ENCODE results near the gene FGFBP2. TPM values are rescaled to one million over a fixed set of nuclear protein-coding genes. Genes with fewer than 3 reads are reported as not detected.

Gene FGFBP2
- polyA plus RNA-seq, 3 donors = 0.61 to 1.1 TPM; not detected in 1

DNA sequence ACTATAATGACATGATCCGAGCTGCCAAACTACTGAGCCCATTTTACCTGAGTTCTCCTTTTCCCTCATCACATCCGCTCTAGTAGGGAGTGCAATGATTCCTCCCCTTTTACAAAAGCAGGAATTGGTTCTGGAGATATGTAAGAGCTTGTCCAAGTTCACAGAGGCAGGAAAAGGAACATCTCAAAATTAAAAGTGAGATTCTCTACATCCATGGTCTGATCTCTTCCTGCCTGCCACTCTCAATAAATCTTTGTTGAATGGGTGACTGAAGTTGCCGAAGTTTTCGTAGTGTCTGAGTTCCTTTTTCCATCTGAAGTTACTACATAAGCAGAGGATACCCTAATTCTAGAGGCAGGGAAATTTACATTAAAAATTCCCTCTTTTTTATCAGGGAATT, 24.3 kb downstream of the FGFBP2 start, which contains the start of gene FGFBP1:
Gene FGFBP1 (minus strand): TSS at position 101 of the 400 bp plus-strand sequence. CDS start 2,108 bp downstream, outside the sequence.
- Mint-ChIP-seq H3K27me3 (ENCODE audit: low read depth in 3 of 3) (peaks cover 0 to 5% (median 1%) of the 10 kb centered on the region in 3 donors), H3K4me3 (no peak within 1 kb of the TSS), H3K4me1 (no peaks in the 10 kb centered on the region), H3K36me3 (no peaks in the 10 kb centered on the region), H3K9me3 (no peaks in the 10 kb centered on the region), H3K27ac (peak within 1 kb of the TSS in 1 of 7 donors; percentile 3)
- H2AFZ ChIP-seq (ENCODE audit: insufficient read depth, low read depth, low read length, poor library complexity, severe bottlenecking) = no peak within 1 kb of the TSS
- no peaks in the 10 kb centered on the region for H3K4me1 ChIP-seq (ENCODE audit: control insufficient read depth in 1 of 2, insufficient read depth in 2 of 2, low read length in 2 of 2)
- TF ChIP-seq, protein P1, sequence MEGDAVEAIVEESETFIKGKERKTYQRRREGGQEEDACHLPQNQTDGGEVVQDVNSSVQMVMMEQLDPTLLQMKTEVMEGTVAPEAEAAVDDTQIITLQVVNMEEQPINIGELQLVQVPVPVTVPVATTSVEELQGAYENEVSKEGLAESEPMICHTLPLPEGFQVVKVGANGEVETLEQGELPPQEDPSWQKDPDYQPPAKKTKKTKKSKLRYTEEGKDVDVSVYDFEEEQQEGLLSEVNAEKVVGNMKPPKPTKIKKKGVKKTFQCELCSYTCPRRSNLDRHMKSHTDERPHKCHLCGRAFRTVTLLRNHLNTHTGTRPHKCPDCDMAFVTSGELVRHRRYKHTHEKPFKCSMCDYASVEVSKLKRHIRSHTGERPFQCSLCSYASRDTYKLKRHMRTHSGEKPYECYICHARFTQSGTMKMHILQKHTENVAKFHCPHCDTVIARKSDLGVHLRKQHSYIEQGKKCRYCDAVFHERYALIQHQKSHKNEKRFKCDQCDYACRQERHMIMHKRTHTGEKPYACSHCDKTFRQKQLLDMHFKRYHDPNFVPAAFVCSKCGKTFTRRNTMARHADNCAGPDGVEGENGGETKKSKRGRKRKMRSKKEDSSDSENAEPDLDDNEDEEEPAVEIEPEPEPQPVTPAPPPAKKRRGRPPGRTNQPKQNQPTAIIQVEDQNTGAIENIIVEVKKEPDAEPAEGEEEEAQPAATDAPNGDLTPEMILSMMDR (IDR thresholded peaks at IDR 0.05) = no peak
- H3K79me2 ChIP-seq (ENCODE audit: insufficient read depth, low read length) = no peaks in the 10 kb centered on the region
- no peaks in the 10 kb centered on the region for H4K20me1 ChIP-seq (ENCODE audit: insufficient read depth, low read length)
- H3K9me3 ChIP-seq (replicated peaks in 1 of 2; ENCODE audit: control insufficient read depth in 1 of 2, insufficient read depth in 1 of 2, low read length in 2 of 2) = no peaks in the 10 kb centered on the region
- DNase-seq = no peak
- no peak within 1 kb of the TSS for H3K4me2 ChIP-seq (replicated peaks; ENCODE audit: extremely low read depth, low read length, poor library complexity, severe bottlenecking)
- no peaks in the 10 kb centered on the region for H3K27me3 ChIP-seq (ENCODE audit: control insufficient read depth in 2 of 2, insufficient read depth in 2 of 2, low read length in 2 of 2)
- no CpG with 5 or more reads among the region's 4 CpGs for WGBS (ENCODE audit: insufficient coverage)
- H3K9ac ChIP-seq (ENCODE audit: insufficient read depth, low read length, poor library complexity, severe bottlenecking) = no peak within 1 kb of the TSS
- intact Hi-C loops (cut with micrococcal nuclease) = no loop called here
- no peak within 1 kb of the TSS for H3K4me3 ChIP-seq (replicated peaks in 1 of 3; ENCODE audit: low read depth in 2 of 3, low read length in 3 of 3)
- H3K27ac ChIP-seq (ENCODE audit: low read depth in 1 of 2, low read length in 2 of 2) = no peak within 1 kb of the TSS
- H3K36me3 ChIP-seq (replicated peaks in 1 of 2; ENCODE audit: control insufficient read depth in 1 of 2, insufficient read depth in 2 of 2, low read length in 2 of 2) = no peaks in the 10 kb centered on the region

DNA sequence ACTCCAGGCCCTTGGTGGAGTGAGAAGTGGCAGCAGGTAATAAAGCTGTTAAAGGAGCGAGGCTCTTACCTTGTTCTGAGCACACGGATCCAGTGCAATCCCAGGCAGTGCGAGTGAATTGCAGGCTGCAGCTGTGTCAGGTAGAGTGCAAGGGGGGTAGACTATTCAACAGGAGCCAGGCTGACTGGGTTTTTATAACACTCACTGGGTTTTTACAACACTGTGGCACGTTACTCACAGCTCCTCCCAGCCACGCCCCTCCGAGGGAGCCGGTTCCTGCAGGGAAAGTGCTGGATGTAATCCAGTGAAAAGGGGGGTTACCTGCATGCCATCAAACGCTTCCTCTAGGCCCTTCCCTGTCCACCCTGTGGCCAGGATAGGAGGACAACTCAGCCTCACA, 24.8 kb downstream of the FGFBP2 start:
- Histone ChIP-seq H3K79me2 (ENCODE audit: insufficient read depth, low read length) (no peaks in the 10 kb centered on the region), H3K9me3 (replicated peaks in 1 of 2; ENCODE audit: control insufficient read depth in 1 of 2, insufficient read depth in 1 of 2, low read length in 2 of 2) (no peaks in the 10 kb centered on the region), H3K9ac (ENCODE audit: insufficient read depth, low read length, poor library complexity, severe bottlenecking) (no peak overlapping the region), H3K4me1 (ENCODE audit: control insufficient read depth in 1 of 2, insufficient read depth in 2 of 2, low read length in 2 of 2) (no peaks in the 10 kb centered on the region), H4K20me1 (ENCODE audit: insufficient read depth, low read length) (no peaks in the 10 kb centered on the region), H3K27me3 (ENCODE audit: control insufficient read depth in 2 of 2, insufficient read depth in 2 of 2, low read length in 2 of 2) (no peaks in the 10 kb centered on the region), H3K4me2 (replicated peaks; ENCODE audit: extremely low read depth, low read length, poor library complexity, severe bottlenecking) (no peak overlapping the region), H2AFZ (ENCODE audit: insufficient read depth, low read depth, low read length, poor library complexity, severe bottlenecking) (no peak overlapping the region), H3K36me3 (replicated peaks in 1 of 2; ENCODE audit: control insufficient read depth in 1 of 2, insufficient read depth in 2 of 2, low read length in 2 of 2) (no peaks in the 10 kb centered on the region), H3K27ac (ENCODE audit: low read depth in 1 of 2, low read length in 2 of 2) (no peak overlapping the region), H3K4me3 (replicated peaks in 1 of 3; ENCODE audit: low read depth in 2 of 3, low read length in 3 of 3) (no peak overlapping the region)
- H3K36me3 Mint-ChIP-seq = no peaks in the 10 kb centered on the region
- intact Hi-C loops (cut with micrococcal nuclease) = no loop called here
- peak overlapping the region in 1 of 7 donors; percentile 3 for H3K27ac Mint-ChIP-seq
- H3K9me3 Mint-ChIP-seq = no peaks in the 10 kb centered on the region
- H3K27me3 Mint-ChIP-seq (ENCODE audit: low read depth in 3 of 3) = peaks cover 0 to 4% (median 1%) of the 10 kb centered on the region in 3 donors
- H3K4me3 Mint-ChIP-seq = no peak overlapping the region
- TF ChIP-seq, protein P1 (IDR thresholded peaks at IDR 0.05) = no peak
- DNase-seq = no peak
- H3K4me1 Mint-ChIP-seq = no peaks in the 10 kb centered on the region
- 92% methylated on average over 2 of the region's 8 CpGs for WGBS (ENCODE audit: insufficient coverage)

Data from CD14-positive monocyte (primary cell).